H1 (cell line): Measurements from ENCODE around the gene RBP5. TPM values are rescaled to one million over a fixed set of nuclear protein-coding genes. Genes with fewer than 3 reads are reported as not detected.

Experiments used
- CTCF ChIA-PET: fragments of 300-600 bp; sonication (Branson Sonifier 250); formaldehyde crosslinking; loops from one replicate; lab custom pipeline; 2021; ENCODE audit not compliant: partially characterized antibody; lab: Charles Lee
- POLR2A ChIA-PET: fragments of 300-600 bp; sonication (Branson Sonifier 250); formaldehyde crosslinking; loops from one replicate; lab custom pipeline; 2021; ENCODE audit warnings: inconsistent platforms; ENCODE audit not compliant: partially characterized antibody; lab: Charles Lee
- DNase-seq, 2 experiments: peaks; one replicate each; pipeline versions ENCODE4 v3.0.0 to v3.0.0-alpha.2; 2010 to 2022; ENCODE audit warnings: low spot score in 2 of 2, low read depth in 1 of 2, mixed read lengths in 1 of 2
- FAIRE-seq: peaks from 2 replicates; lab custom pipeline; 2011; peaks lifted over from hg19 to GRCh38; lab: Jason Lieb, UNC
- H2AFZ ChIP-seq: 2 replicates; pipeline ENCODE4 v1.8.1; 2012; ENCODE audit warnings: low read length, inconsistent platforms
- H2AK5ac ChIP-seq: 2 replicates; pipeline ENCODE4 v1.6.1; 2013; ENCODE audit warnings: low read depth, low read length
- H2BK120ac ChIP-seq: replicated peaks from 2 replicates; pipeline ENCODE3; 2013; ENCODE audit warnings: low read depth, low read length, inconsistent platforms
- H2BK12ac ChIP-seq: 2 replicates; pipeline ENCODE4 v1.6.1; 2013; ENCODE audit warnings: low read depth, low read length
- H2BK15ac ChIP-seq: 2 replicates; pipeline ENCODE4 v1.6.1; 2013; ENCODE audit warnings: low read length
- H2BK20ac ChIP-seq: 2 replicates; pipeline ENCODE4 v1.6.1; 2013; ENCODE audit warnings: low read length
- H2BK5ac ChIP-seq: 2 replicates; pipeline ENCODE4 v1.6.1; 2013; ENCODE audit warnings: low read depth, low read length
- H3K14ac ChIP-seq: 2 replicates; pipeline ENCODE4 v1.6.1; 2013; ENCODE audit warnings: inconsistent platforms; ENCODE audit not compliant: insufficient read length
- H3K18ac ChIP-seq: 2 replicates; pipeline ENCODE4 v1.6.1; 2013; ENCODE audit warnings: low read length; ENCODE audit errors: extremely low read depth
- H3K23ac ChIP-seq: 2 replicates; pipeline ENCODE4 v1.6.1; 2013; ENCODE audit warnings: inconsistent platforms; ENCODE audit not compliant: insufficient read length
- H3K23me2 ChIP-seq: 2 replicates; pipeline ENCODE4 v1.6.1; 2013; ENCODE audit warnings: low read depth, low read length
- H3K27ac ChIP-seq: 2 replicates; pipeline ENCODE4 v1.6.1; 2011; ENCODE audit warnings: low read depth, low read length, inconsistent platforms
- H3K27me3 ChIP-seq, 4 experiments: replicated peaks in 1 of 4; 1 replicate in 1 of 4; 2 replicates in 3 of 4; pipeline versions ENCODE4 v1.6.1 to v1.8.1; 2011 to 2013; ENCODE audit warnings: low read length in 3 of 4, mild to moderate bottlenecking in 3 of 4, inconsistent platforms in 2 of 4, mixed read lengths in 2 of 4, moderate library complexity in 1 of 4; ENCODE audit not compliant: control insufficient read depth in 3 of 4, insufficient read depth in 3 of 4; ENCODE audit errors: extremely low read depth in 1 of 4
- H3K36me3 ChIP-seq, 4 experiments: 2 replicates each; pipeline versions ENCODE4 v1.6.1 to v1.8.1; 2011 to 2013; ENCODE audit warnings: mild to moderate bottlenecking in 4 of 4, low read length in 3 of 4, moderate library complexity in 2 of 4, control low read depth in 1 of 4, inconsistent platforms in 1 of 4; ENCODE audit not compliant: insufficient read depth in 4 of 4, control insufficient read depth in 2 of 4
- H3K4ac ChIP-seq: replicated peaks from 2 replicates; pipeline ENCODE3; 2013; ENCODE audit warnings: low read length, low read depth, mixed read lengths, inconsistent platforms; ENCODE audit not compliant: insufficient read length
- H3K4me1 ChIP-seq, 4 experiments: replicated peaks in 1 of 4; 1 replicate in 1 of 4; 2 replicates in 3 of 4; pipeline versions ENCODE4 v1.6.1 to v1.8.1; 2011 to 2013; ENCODE audit warnings: low read length in 3 of 4, inconsistent platforms in 2 of 4, mixed read lengths in 1 of 4; ENCODE audit not compliant: insufficient read depth in 4 of 4, control insufficient read depth in 3 of 4
- H3K4me2 ChIP-seq, 2 experiments: 2 replicates each; pipeline versions ENCODE4 v1.6.1 to v1.8.1; 2011 to 2013; ENCODE audit warnings: low read depth in 2 of 2, low read length in 2 of 2, control low read depth in 1 of 2, inconsistent platforms in 1 of 2, mild to moderate bottlenecking in 1 of 2; ENCODE audit not compliant: insufficient read depth in 1 of 2
- H3K4me3 ChIP-seq, 4 experiments: fragments of 200-600, 300-600 bp in 1 of 4; sonication (generic), shearing (Covaris generic), sonication (Bioruptor Twin) in 1 of 4; 2 replicates each; pipeline versions ENCODE4 v1.5.1 to v1.8.1; 2011 to 2016; ENCODE audit warnings: low read length in 4 of 4, low read depth in 3 of 4, control low read depth in 2 of 4, inconsistent platforms in 2 of 4, mild to moderate bottlenecking in 2 of 4, mixed read lengths in 1 of 4, moderate library complexity in 1 of 4; ENCODE audit not compliant: insufficient read depth in 2 of 4; ENCODE audit errors: extremely low read depth in 1 of 4
- H3K56ac ChIP-seq: replicated peaks from 2 replicates; pipeline ENCODE3; 2013; ENCODE audit warnings: low read depth, mild to moderate bottlenecking, mixed read lengths, low read length, inconsistent platforms; ENCODE audit not compliant: insufficient read length
- H3K79me1 ChIP-seq: 2 replicates; pipeline ENCODE4 v1.6.1; 2013; ENCODE audit warnings: low read depth, low read length, control low read depth
- H3K79me2 ChIP-seq, 2 experiments: 2 replicates each; pipeline versions ENCODE4 v1.6.1 to v1.8.1; 2012 to 2013; ENCODE audit warnings: low read length in 2 of 2, mild to moderate bottlenecking in 2 of 2, inconsistent platforms in 1 of 2; ENCODE audit not compliant: insufficient read depth in 2 of 2, control insufficient read depth in 1 of 2
- H3K9ac ChIP-seq, 4 experiments: replicated peaks in 1 of 4; 1 replicate in 1 of 4; 2 replicates in 3 of 4; pipeline versions ENCODE4 v1.6.1 to v1.8.1; 2011 to 2013; ENCODE audit warnings: low read depth in 3 of 4, low read length in 3 of 4, control low read depth in 2 of 4, mild to moderate bottlenecking in 2 of 4, moderate library complexity in 2 of 4, inconsistent platforms in 1 of 4; ENCODE audit errors: extremely low read depth in 1 of 4
- H3K9me3 ChIP-seq, 2 experiments: 2 replicates each; pipeline versions ENCODE4 v1.6.1 to v1.8.1; 2012 to 2013; ENCODE audit warnings: mild to moderate bottlenecking in 2 of 2, moderate library complexity in 2 of 2, control low read depth in 1 of 2, inconsistent platforms in 1 of 2, low read depth in 1 of 2, low read length in 1 of 2, mixed read lengths in 1 of 2; ENCODE audit not compliant: insufficient read depth in 2 of 2
- H4K20me1 ChIP-seq, 2 experiments: replicated peaks in 1 of 2; 2 replicates each; pipeline versions ENCODE3 to v1.8.1; 2011 to 2013; ENCODE audit warnings: inconsistent platforms in 2 of 2, low read length in 2 of 2, mild to moderate bottlenecking in 1 of 2; ENCODE audit not compliant: insufficient read depth in 2 of 2, control insufficient read depth in 1 of 2
- H4K5ac ChIP-seq: 2 replicates; pipeline ENCODE4 v1.6.1; 2013; ENCODE audit warnings: low read length, low read depth, mixed read lengths, inconsistent platforms; ENCODE audit not compliant: insufficient read length
- H4K8ac ChIP-seq: 2 replicates; pipeline ENCODE4 v1.8.0; 2013; ENCODE audit warnings: mild to moderate bottlenecking, moderate library complexity, low read length, inconsistent platforms; ENCODE audit not compliant: insufficient read depth; ENCODE audit errors: extremely low read depth
- H4K91ac ChIP-seq: replicated peaks from 2 replicates; pipeline ENCODE3; 2013; ENCODE audit warnings: low read length, mixed read lengths, inconsistent platforms; ENCODE audit not compliant: insufficient read length
- ASH2L ChIP-seq: fragments of 200-600, 300-600 bp; sonication (generic); IDR thresholded peaks from one replicate; pipeline ENCODE4 v1.7.1; 2017; ENCODE audit warnings: low read length
- CHD1 ChIP-seq: IDR thresholded peaks from 2 replicates; pipeline ENCODE4 v1.6.1; 2012; ENCODE audit warnings: low read depth, low read length, improper control_type of control experiment
- EGR1 ChIP-seq: IDR thresholded peaks from 2 replicates; pipeline ENCODE4 v1.6.1; 2011; ENCODE audit warnings: low read depth, low read length, borderline replicate concordance
- GTF2F1 ChIP-seq: IDR thresholded peaks from 2 replicates; pipeline ENCODE4 v1.6.1; 2012; ENCODE audit warnings: low read depth, low read length, improper control_type of control experiment, borderline replicate concordance
- NRF1 ChIP-seq: IDR thresholded peaks from 2 replicates; pipeline ENCODE4 v1.6.1; 2011; ENCODE audit warnings: mild to moderate bottlenecking, low read depth, low read length, improper control_type of control experiment
- POLR2AphosphoS5 ChIP-seq: IDR thresholded peaks from 2 replicates; pipeline ENCODE4 v1.6.1; 2011; ENCODE audit warnings: low read depth, low read length
- TEAD4 ChIP-seq: IDR thresholded peaks from 2 replicates; pipeline ENCODE4 v1.6.1; 2012; ENCODE audit warnings: low read depth, low read length, inconsistent platforms, mixed read lengths
- USF2 ChIP-seq: IDR thresholded peaks from 2 replicates; pipeline ENCODE4 v1.6.1; 2011; ENCODE audit warnings: low read length, improper control_type of control experiment
- WGBS, 2 experiments: shearing (Covaris generic) in 1 of 2; methylation state at CpG; one replicate each; pipeline versions ENCODE4 v1.1.6 to v1.1.7; 2013 to 2015; ENCODE audit warnings: low lambda C conversion rate in 2 of 2, mixed read lengths in 2 of 2, inconsistent platforms in 1 of 2, low coverage in 1 of 2, missing lambda C conversion rate in 1 of 2; ENCODE audit not compliant: insufficient replicate concordance in 2 of 2, insufficient coverage in 1 of 2, insufficient read length in 1 of 2; ENCODE audit errors: extremely low coverage in 1 of 2, missing lambda C conversion rate in 1 of 2; 5-methylcytosine and 5-hydroxymethylcytosine counted together
- polyA plus RNA-seq, 7 experiments: library from polyadenylated mRNA; depleted of rRNA in 3 of 7; stranded (reverse) in 5 of 7; unstranded in 2 of 7; fragments of >200 nt in 5 of 7; fragments of 200-250 nt in 2 of 7; gene quantifications; 1 replicate in 5 of 7; 2 replicates in 1 of 7; 4 replicates in 1 of 7; pipeline versions ENCODE4 v1.2.1 to v1.2.3, GENCODE V29; 2011 to 2013; ENCODE audit warnings: missing spikeins in 2 of 7, mixed read lengths in 2 of 7
- total RNA-seq: library from RNA; stranded (reverse); fragmentation: NEBNext Ultra II Directional; extraction: Animal tissue kit (Norgen Biotek cat#: 25700); gene quantifications from 2 replicates; pipeline ENCODE4 v1.2.1, GENCODE V29; 2021

Gene RBP5
- total and polyA plus RNA-seq, 2 of the 8 experiments (the other 6 are each of a cell fraction or from before 2014, with no cell fraction given): 1.2 to 1.9 TPM

GRCh38 chr12:7123806-7124522 lies 4.7 kb downstream of the RBP5 start:
- H4K8ac ChIP-seq: no peak overlapping the region
- no peak overlapping the region for H3K4me3 ChIP-seq
- H3K18ac ChIP-seq: no peak overlapping the region
- H3K4ac ChIP-seq: no peak overlapping the region
- H3K9ac ChIP-seq: no peak overlapping the region
- ChIA-PET POLR2A (interaction anchor here (1.3 to 4.3 kb wide), 3 partner anchors 10 to 144 kb away, joined by 3 to 25 read pairs (median 6); partner anchors contain the start of gene C1RL), CTCF (interaction anchor here (0.8 to 9.5 kb wide), 7 partner anchors 9 to 159 kb away, joined by 3 to 67 read pairs (median 4); partner anchors contain the start of gene C1RL)
- no peak overlapping the region for H3K23ac ChIP-seq
- no peaks in the 10 kb centered on the region for H3K79me2 ChIP-seq
- no peak overlapping the region for H2BK15ac ChIP-seq
- H3K9me3 ChIP-seq: no peaks in the 10 kb centered on the region
- H4K5ac ChIP-seq: no peak overlapping the region
- H3K79me1 ChIP-seq: no peaks in the 10 kb centered on the region
- H2BK20ac ChIP-seq: no peak overlapping the region
- H3K23me2 ChIP-seq: no peaks in the 10 kb centered on the region
- no peak overlapping the region for H4K91ac ChIP-seq
- no peak for FAIRE-seq
- H2BK12ac ChIP-seq: no peak overlapping the region
- H3K56ac ChIP-seq: no peak overlapping the region
- H4K20me1 ChIP-seq: no peaks in the 10 kb centered on the region
- DNase-seq: no peak
- H3K27ac ChIP-seq: no peak overlapping the region
- no peak overlapping the region for H2AK5ac ChIP-seq
- H3K4me2 ChIP-seq: no peak overlapping the region
- peaks cover 0 to 5% (median 1%) of the 10 kb centered on the region in 4 experiments; a peak in 5 of 7 replicates for H3K27me3 ChIP-seq
- H3K4me1 ChIP-seq: peaks cover 0 to 11% (median under 1%) of the 10 kb centered on the region in 4 experiments; a peak in 4 of 7 replicates
- TF ChIP-seq ASH2L: no peak
- no peak for TF ChIP-seq CHD1
- TF ChIP-seq TEAD4: no peak
- TF ChIP-seq NRF1: no peak
- no peak for TF ChIP-seq EGR1
- TF ChIP-seq USF2: no peak
- TF ChIP-seq GTF2F1: no peak
- no peak for TF ChIP-seq POLR2AphosphoS5
- WGBS, 2 experiments: 86% methylated on average over 11 of the region's 11 CpGs; no CpG with 5 or more reads in 1 of the 2 experiments
- no peak overlapping the region for H2BK5ac ChIP-seq
- no peak overlapping the region for H3K14ac ChIP-seq
- no peaks in the 10 kb centered on the region for H3K36me3 ChIP-seq
- no peak overlapping the region for H2BK120ac ChIP-seq
- H2AFZ ChIP-seq: no peak overlapping the region
